Jurkat, Clone E6-1 (cell line): ENCODE results near the gene CAPN14.

ENCODE experiments used
- DNase-seq: peaks from one replicate; pipeline ENCODE4 v3.0.0-alpha.2; 2011; ENCODE audit warnings: low read depth, low spot score
- H3K4me3 ChIP-seq: 2 replicates; pipeline ENCODE4 v1.5.1; 2011; ENCODE audit warnings: mild to moderate bottlenecking, low read length, control low read depth, moderate library complexity

CAPN14 gene

GRCh38 chr2:31166925-31167324 is 50.4 kb downstream of the CAPN14 start:
- H3K4me3 ChIP-seq: no peak overlapping the region
- DNase-seq: no peak

- no peak overlapping the region for H3K4me3 ChIP-seq
- no peak for DNase-seq
Measured at GRCh38 chr2:31163011-31163539, 54.2 kb downstream of the CAPN14 start.

- no peak overlapping the region for H3K4me3 ChIP-seq
- DNase-seq: no peak
Measured at GRCh38 chr2:31161637-31162036, 55.7 kb downstream of the CAPN14 start.

GRCh38 chr2:31151501-31151900 is 65.8 kb downstream of the CAPN14 start:
- DNase-seq: no peak
- H3K4me3 ChIP-seq: no peak overlapping the region

- no peak for DNase-seq
- no peak overlapping the region for H3K4me3 ChIP-seq
Measured at GRCh38 chr2:31150120-31150670, 67.1 kb downstream of the CAPN14 start.

- no peak for DNase-seq
- H3K4me3 ChIP-seq: no peak overlapping the region
Measured at GRCh38 chr2:31148514-31148913, 68.8 kb downstream of the CAPN14 start.

- H3K4me3 ChIP-seq: no peak overlapping the region
- DNase-seq: no peak
Measured at GRCh38 chr2:31147645-31148044, 69.7 kb downstream of the CAPN14 start.

- H3K4me3 ChIP-seq: no peak overlapping the region
Measured at GRCh38 chr2:31142110-31142509, 75.2 kb downstream of the CAPN14 start.

GRCh38 chr2:31141443-31142085 is 75.8 kb downstream of the CAPN14 start:
- DNase-seq: no peak
- H3K4me3 ChIP-seq: no peak overlapping the region

More at GRCh38 chr2:31142110-31142509, 75.2 kb downstream of the CAPN14 start:
- no peak for DNase-seq

- no peak overlapping the region for H3K4me3 ChIP-seq
- DNase-seq: no peak
Measured at GRCh38 chr2:31140151-31140550, 77.2 kb downstream of the CAPN14 start.

GRCh38 chr2:31139671-31140070 is 77.6 kb downstream of the CAPN14 start:
- DNase-seq: no peak
- no peak overlapping the region for H3K4me3 ChIP-seq

GRCh38 chr2:31138037-31138962 is 79.0 kb downstream of the CAPN14 start, which contains the start of gene GALNT14:
GALNT14 (minus strand) TSS chr2:31138440; CDS start chr2:31138086, 354 bp downstream.
- DNase-seq: no peak
- peak within 1 kb of the TSS; percentile 41 for H3K4me3 ChIP-seq

- DNase-seq: no peak
Measured at GRCh38 chr2:31137211-31138036, 79.9 kb downstream of the CAPN14 start.

GRCh38 chr2:31136732-31137131 is 80.6 kb downstream of the CAPN14 start:
- no peak for DNase-seq

More at GRCh38 chr2:31137211-31138036, 79.9 kb downstream of the CAPN14 start:
- H3K4me3 ChIP-seq: peak overlapping the region; percentile 41

GRCh38 chr2:31136000-31136399 is 81.3 kb downstream of the CAPN14 start:
- no peak overlapping the region for H3K4me3 ChIP-seq

More at GRCh38 chr2:31136732-31137131, 80.6 kb downstream of the CAPN14 start:
- H3K4me3 ChIP-seq: no peak overlapping the region

GRCh38 chr2:31134480-31134879 is 82.8 kb downstream of the CAPN14 start:
- H3K4me3 ChIP-seq: no peak overlapping the region
- no peak for DNase-seq

More at GRCh38 chr2:31136000-31136399, 81.3 kb downstream of the CAPN14 start:
- DNase-seq: no peak

GRCh38 chr2:31132786-31133185 is 84.5 kb downstream of the CAPN14 start:
- H3K4me3 ChIP-seq: no peak overlapping the region
- DNase-seq: no peak

GRCh38 chr2:31131871-31132270 is 85.4 kb downstream of the CAPN14 start:
- H3K4me3 ChIP-seq: no peak overlapping the region
- DNase-seq: no peak
